ENCODE data around the gene ART3.
"Not testable (repeated sequence)": the region's sequence is repeated elsewhere in the genome, so short reads cannot be mapped to it uniquely, and the experiment has no call there.

ART3 gene, protein sequence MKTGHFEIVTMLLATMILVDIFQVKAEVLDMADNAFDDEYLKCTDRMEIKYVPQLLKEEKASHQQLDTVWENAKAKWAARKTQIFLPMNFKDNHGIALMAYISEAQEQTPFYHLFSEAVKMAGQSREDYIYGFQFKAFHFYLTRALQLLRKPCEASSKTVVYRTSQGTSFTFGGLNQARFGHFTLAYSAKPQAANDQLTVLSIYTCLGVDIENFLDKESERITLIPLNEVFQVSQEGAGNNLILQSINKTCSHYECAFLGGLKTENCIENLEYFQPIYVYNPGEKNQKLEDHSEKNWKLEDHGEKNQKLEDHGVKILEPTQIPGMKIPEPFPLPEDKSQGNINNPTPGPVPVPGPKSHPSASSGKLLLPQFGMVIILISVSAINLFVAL

DNA sequence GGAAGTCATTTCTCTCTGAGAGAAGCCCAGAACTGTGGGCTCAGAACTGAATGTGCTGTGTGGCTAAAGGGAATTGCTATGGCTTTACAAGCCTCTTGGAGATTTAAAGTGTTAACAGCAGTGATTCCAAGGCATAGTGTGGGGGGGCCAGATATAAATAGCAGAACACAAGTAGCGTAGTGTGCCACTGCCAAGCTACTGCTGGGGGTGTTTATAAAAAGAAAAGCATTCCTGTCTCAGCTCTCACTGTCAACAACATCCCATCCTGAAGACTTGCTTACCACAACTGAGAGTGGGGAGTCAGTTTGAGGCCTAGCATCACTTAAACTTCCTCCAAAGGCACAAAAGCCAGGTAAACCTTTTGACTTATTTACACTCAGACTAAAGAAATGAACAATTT, at the start of gene ART3:
ART3 (plus strand) TSS at position 242 of the 400 bp plus-strand sequence. CDS start 1,181 bp downstream, outside the sequence.
- DNase-seq (ENCODE audit: low spot score): no peak

DNA sequence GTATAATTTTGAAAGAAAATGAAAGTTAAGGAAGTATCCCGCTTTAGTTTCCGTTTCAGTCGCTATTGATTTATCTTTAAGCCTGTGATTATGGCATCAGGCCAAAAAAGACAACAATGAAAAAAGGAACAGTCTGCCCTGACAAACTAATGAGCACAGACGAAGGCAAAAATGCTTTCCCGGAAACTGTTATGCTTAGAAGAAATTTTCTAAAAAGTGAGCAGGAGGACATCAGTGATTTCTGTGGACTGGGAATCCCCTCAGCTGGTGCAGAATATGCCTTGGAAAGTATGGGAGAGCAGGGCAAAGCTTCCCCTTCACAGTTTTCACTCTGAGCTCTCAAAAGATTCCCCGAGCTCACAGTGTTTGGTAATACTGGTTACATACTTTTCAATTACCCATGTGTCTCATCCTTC, 46.2 kb upstream of the ART3 start:
- no peak for DNase-seq (ENCODE audit: low spot score)

DNA sequence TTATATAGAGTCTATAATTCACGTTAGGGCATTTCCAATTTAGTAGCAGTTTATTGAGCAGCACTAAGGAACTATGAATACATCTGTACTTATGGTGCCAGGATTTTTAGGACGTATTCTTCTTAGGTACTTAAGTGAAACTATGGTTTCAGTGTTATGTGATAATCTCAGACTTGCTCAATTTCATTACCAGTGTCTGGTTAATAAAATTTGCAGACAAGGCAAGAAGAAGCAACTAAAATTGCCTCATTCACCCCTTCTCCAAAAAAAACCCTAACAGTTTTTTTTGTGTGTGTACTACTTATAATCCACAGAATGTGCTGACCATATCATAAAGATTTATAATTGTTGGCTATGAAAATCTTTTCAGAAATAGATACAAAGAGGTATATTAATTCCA, 45.2 kb upstream of the ART3 start:
- no peak for DNase-seq (ENCODE audit: low spot score)

DNA sequence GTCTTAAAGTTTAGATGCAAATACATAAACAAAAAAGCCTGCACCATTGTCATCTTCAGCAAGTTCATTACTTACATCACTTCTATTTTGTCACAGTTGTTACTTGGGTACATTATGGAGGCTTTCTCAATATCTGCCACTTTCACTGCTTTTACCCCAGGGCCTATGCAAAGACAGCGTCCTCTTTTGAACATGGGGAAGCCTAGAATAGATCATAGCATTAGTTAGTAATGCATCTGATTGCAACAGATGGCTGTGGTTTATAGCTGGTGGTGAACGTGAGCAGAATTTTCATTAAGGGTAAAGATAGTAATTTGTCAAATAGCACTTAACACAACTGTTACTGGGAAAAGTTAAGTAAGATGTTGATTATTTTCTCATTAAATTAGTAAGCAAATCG, 39.4 kb upstream of the ART3 start:
- no peak for DNase-seq (ENCODE audit: low spot score)

DNA sequence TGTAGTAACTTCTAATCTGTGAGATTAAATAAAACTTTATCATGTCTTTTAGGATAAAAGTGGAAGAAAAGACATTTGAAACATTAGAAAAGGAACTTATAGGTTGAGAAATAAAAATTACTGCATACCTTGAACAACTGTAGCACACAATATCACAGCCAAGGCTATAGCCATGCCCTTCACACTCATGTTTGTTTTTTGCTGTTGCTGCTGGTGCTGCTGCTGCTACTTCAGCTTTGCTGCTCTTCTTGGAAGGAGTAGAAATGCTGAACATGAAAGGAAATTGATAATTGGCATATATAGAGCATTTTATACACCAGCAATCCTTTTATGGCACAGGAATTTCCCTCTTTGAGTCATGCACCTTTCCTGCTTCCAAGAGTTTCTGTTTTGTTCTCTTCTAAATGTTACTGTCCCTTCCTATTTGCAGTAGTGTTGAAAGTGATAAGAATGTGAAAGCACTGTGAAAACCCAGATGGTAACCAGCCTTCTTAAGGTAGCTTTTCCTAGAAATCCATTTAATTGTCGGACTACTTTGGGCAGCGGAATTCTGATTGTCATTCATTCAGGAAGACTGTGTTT, 38.6 kb upstream of the ART3 start, which contains the start of gene CXCL11:
CXCL11 (minus strand) TSS at position 272 of the 582 bp plus-strand sequence; CDS start at position 189, 83 bp downstream.
- DNase-seq (ENCODE audit: low spot score): no peak

DNA sequence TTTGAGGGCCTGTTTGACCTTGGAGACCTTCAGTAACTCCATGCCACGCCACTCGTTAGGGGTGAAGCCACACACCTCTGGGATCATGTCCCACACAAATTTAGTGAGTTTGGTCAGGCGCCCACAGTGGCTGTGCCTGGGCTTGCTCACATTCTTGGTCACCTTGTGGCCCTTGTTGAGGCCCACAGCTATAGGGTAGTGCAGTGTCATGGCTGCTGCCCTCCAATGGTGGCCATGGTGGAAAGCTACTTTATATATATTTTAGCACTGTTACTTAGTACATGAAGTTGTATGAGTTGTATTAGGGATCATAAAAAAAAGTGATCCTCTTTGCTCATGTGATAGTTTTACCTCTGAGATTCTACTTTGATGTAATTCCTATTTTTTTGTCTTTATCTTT, 37.7 kb upstream of the ART3 start:
- no peak for DNase-seq (ENCODE audit: low spot score)

DNA sequence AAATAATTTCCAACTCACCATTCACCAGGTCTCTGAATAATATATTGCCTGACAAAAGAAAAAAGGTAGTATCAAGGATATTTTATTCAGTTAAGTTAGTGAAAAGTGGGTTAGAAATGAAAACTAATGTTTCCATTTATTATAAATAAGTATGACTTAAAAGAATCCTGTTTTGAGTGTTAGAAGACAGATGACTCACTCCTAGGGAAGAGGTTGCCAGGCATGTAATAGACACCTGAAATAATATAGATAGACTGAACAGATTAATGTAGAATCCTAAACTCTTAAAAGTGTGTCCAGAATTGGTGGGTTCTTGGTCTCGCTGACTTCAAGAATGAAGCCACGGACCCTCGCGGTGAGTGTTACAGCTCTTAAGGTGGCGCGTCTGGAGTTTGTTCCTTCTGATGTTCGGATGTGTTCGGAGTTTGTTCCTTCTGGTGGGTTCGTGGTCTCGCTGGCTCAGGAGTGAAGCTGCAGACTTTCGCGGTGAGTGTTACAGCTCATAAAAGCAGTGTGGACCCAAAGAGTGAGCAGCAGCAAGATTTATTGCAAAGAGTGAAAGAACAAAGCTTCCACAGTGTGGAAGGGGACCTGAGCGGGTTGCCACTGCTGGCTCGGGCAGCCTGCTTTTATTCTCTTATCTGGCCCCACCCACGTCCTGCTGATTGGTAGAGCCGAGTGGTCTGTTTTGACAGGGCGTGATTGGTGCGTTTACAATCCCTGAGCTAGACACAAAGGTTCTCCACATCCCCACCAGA, 32.1 kb upstream of the ART3 start:
- not testable (repeated sequence) for DNase-seq (ENCODE audit: low spot score)

DNA sequence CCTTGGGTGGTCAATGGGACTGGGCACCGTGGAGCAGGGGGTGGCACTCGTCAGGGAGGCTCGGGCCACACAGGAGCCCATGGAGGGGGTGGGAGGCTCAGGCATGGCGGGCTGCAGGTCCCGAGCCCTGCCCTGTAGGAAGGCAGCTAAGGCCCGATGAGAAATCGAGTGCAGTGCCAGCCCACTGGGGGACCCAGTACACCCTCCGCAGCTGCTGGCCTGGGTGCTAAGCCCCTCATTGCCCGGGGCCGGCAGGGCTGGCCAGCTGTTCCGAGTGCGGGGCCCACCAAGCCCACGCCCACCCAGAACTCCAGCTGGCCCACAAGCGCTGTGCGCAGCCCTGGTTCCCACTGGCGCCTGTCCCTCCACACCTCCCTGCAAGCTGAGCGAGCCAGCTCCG, 31.2 kb upstream of the ART3 start:
- not testable (repeated sequence) for DNase-seq (ENCODE audit: low spot score)

DNA sequence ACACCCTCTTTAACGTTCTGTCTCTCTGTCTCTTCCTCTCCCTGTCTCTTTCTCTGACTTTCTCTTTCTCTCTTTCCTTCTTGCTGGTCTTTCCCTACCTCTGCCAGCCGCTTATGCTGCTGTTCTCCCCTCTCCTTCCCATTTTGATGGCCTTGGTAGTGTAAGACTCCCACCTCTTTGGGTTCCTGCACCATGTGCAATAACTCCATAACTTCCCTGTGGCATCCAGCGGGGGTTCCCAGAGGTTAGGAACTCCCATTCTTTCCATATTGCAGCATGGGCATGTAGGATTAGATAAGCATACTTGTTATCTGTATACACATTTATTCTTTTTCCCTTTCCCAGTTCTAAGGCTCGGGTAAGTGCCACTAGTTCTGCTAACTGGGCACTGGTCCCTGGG, 29.8 kb upstream of the ART3 start:
- not testable (repeated sequence) for DNase-seq (ENCODE audit: low spot score)

DNA sequence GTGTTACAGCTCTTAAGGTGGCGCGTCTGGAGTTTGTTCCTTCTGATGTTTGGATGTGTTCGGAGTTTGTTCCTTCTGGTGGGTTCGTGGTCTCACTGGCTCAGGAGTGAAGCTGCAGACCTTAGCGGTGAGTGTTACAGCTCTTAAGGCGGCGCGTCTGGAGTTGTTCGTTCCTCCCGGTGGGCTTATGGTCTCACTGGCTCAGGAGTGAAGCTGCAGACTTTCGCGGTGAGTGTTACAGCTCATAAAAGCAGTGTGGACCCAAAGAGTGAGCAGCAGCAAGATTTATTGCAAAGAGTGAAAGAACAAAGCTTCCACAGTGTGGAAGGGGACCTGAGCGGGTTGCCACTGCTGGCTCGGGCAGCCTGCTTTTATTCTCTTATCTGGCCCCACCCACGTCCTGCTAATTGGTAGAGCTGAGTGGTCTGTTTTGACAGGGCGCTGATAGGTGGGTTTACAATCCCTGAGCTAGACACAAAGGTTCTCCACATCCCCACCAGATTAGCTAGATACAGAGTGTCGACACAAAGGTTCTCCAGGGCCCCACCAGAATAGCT, 24.6 kb upstream of the ART3 start:
- DNase-seq (ENCODE audit: low spot score): not testable (repeated sequence)

DNA sequence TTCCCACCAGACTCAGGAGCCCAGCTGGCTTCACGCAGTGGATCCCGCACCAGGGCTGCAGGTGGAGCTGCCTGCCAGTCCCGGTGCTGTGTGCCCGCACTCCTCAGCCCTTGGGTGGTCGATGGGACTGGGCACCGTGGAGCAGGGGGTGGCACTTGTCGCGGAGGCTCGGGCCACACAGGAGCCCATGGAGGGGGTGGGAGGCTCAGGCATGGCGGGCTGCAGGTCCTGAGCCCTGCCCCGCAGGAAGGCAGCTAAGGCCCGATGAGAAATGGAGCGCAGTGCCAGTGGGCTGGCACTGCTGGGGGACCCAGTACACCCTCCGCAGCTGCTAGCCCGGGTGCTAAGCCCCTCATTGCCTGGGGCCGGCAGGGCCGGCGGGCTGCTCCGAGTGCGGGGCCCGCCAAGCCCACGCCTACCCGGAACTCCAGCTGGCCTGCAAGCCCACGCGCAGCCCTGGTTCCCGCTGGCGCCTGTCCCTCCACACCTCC, 23.9 kb upstream of the ART3 start:
- not testable (repeated sequence) for DNase-seq (ENCODE audit: low spot score)

DNA sequence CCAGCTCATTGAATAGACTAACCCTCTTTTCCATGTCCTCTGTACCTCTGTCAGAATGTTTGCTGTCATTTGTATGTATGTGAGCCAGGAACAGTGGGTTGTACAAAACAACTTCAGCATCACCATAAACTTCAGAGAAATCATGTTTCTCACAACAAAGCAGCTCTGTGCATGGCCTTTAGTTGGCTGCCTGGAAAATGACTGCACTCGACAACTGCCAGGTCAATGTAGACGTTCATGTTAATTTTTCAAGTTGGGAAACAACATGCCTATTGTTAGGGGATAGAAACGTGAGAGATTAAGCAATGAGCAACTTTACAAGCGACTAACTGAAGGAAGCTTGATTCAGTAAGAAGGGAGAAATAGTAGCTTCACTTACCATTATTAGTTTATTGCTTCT, 20.8 kb upstream of the ART3 start:
- DNase-seq (ENCODE audit: low spot score): peak; percentile 39

DNA sequence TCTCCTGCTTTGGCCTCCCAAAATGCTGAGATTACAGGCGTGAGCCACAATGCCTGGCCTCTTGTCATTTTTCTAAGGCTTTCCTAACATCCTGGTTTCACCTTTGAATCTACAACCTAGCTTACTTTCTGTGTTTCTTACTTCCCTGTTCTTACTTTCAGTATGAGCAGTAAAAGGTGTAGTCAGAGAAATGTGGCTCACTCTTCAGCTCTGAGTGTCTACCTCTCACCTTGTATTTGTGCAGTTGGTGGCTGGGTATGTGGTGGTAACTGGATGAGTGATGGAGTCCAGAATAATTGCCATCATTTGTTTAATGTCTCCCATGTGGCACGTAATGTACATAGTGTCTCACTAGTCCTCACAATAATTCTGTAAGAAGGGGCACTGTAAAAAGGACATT, 19.5 kb upstream of the ART3 start:
- no peak for DNase-seq (ENCODE audit: low spot score)

DNA sequence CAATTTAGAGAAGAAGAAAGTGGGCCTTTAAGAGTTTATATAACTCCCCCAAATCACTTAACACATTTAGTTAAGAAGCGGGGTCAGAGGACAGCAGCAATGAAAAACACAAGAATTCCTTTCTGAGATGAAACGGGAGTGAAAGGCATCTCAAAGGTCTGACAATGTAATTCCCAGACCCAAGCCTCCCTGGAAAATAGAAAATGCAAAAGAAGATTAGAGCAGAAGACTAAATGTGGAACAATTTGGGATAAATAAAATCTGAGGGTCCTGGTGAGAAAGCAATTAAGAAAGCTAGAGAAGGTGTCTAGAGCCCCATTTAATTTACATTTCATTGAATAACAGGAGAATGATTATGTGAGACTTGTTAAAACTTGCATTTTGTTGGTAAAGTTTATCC, 19.1 kb upstream of the ART3 start:
- DNase-seq (ENCODE audit: low spot score): no peak

DNA sequence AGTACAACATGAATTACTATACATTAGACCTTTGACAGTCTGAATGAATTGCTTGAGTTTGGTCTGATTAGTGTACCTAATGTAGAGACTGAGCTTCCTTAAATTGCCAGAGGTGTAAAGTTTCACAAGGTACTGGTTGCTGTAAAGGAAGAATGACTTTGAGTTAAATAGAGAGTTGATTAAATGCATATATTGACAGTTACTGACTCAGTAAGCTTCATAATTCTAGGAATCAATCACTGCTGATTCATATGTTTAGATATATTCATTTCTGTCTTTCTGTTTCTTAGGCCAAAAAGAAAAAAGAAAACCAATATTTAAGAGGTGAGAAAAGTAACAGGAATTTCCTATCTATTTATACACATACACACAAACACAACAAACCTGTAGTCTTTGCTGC, 16.2 kb upstream of the ART3 start:
- DNase-seq (ENCODE audit: low spot score): no peak

DNA sequence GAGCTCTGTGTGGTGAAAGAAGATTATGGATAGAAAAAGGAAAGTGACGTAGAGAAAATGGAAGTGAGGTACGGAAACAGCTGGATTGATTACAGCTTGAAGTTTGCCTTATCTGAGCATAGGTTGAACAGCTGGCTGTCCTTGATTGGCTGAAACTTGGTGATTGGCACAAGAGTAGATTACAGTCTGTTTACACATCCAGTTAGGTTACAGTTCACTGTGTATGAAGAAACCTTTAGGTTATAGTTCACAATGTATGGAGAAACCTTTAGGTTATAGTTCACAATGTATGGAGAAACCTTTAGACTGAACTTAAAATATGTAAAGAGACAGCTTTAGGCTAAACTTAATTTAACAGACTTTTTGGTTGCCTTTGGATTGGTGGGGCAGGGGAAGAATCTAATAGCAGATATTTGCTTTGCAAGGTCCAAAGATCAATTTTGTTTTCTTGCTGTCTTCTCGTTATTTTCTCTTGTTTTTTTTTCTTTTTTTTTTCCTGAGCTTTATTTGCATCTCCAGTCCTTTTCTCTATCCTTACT, 15.6 kb upstream of the ART3 start:
- DNase-seq (ENCODE audit: low spot score): no peak

DNA sequence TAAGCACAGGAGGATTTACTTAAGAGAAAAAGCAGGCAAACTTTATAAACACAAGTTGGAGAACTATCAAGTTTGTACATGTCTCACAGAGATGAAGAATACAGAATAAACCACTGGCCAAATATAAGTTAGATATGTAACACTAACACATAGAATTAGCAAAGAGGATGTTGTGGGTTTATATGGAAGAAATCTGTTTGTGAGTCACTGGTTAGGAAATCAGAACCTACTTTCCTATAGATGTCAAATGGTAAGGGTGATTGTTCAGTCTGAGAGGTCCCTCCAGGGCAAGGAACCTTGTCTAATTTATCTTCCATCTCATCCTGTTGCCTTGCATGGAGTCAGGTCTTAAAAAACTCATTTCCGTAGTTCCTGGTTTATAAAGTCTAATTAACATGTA, 14.8 kb upstream of the ART3 start:
- no peak for DNase-seq (ENCODE audit: low spot score)

DNA sequence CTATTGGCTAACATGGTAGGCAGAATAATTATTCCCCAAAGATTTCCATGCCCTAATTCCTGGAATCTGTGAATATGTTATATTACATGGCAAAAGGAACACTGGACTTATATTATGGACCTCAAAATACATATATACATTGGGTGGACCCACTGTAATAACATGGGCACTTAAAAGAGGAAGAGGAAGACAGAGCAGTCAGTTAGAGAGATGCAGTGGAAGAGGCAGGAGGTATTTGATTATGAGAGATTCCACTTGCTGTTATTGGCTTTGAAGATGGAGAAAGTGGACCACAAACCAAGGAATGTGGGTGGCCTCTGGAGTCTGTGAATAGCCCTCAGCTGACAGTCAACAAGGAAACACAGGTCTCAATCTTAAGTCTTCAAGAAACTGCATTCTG, 14.0 kb upstream of the ART3 start:
- no peak for DNase-seq (ENCODE audit: low spot score)

DNA sequence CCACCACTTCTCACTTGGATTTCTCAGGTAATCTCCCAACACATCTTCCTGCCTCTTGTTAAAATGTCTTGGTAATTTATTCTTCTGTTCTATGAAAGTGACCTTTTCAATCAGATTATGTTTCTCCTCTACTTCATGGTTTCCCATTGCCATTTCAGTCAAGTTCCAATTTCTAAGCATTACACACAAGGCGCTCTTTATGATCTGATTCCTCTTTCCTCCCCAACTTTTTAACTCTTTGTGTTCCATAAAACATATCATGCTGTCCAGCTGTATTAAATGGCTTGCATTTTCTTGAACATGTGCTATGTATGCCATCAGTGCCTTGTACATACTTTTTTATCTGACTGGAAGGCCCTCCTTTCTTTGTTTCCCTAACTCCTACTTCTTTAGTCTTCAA, 13.1 kb upstream of the ART3 start:
- no peak for DNase-seq (ENCODE audit: low spot score)

DNA sequence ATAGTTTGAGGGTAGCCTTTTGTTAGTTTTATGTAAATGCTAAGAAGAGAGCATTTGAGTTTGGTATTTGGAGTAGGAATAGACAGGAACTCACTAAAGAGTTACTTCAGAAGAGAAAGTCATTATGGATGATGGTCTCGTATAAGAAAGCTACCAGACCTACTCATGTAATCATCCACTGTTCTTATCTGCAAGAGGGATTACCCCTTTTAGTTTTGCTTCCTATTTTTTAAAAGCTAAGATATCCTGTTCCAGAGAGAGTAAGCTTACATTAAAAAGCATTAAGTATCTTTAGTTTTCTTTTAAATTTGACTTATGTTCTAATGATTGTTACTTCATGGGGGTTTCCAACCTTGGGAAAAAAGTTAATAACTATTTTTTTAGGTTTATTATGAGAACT, 12.5 kb upstream of the ART3 start:
- no peak for DNase-seq (ENCODE audit: low spot score)

DNA sequence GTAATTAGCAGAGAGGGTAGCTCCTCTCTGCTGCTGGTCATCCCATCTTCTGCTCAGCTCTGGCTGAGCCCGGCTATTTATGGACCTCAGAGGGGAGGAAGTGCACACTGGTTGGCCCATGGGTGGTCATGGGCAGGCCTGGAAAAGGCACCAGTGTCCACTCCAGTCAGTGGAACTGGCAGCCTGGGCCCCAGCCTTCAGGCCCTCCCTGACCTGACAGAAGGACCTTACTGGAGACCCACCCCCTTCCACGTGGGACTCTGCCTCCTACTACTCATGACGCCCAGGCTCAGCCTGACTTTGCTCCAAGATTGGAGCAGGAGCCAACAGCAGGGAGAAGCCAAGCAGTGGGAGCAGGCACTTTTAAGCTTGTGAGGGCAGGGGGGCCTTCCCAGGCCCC, 8.0 kb upstream of the ART3 start:
- DNase-seq (ENCODE audit: low spot score): no peak

DNA sequence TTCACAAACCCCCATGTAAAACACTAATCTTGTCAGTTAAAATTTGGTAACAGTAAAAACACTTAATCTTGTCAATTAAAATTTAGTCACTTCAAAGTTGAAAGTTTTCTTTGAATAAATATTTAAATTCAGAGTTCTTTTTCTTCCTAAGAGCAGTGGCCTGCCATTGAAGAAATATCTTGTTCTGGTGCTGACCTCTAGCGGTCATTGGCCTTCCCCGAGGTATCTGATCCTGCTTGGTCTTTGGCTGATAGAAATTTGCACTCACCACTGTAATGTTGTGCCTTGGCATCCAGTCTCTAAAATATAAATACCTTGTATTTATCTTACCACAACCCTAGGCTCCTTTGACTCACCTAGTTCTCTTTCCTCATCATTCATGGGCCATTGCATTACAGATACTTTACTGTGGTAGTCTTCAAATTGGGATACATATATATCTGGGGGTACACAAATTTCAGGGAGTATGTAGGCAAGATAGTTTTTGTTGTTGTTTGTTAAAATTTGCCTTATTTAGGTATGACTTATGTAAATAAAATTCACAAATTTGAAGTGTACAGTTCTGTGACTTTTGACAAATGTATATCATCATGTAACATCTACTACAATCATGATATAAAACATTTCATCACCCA, 6.7 kb upstream of the ART3 start:
- DNase-seq (ENCODE audit: low spot score): peak; percentile 33
